Measurements from ENCODE around the gene CENATAC.
"Not testable (repeated sequence)": the region's sequence is repeated elsewhere in the genome, so short reads cannot be mapped to it uniquely, and the experiment has no call there.

- not testable (repeated sequence) for TF ChIP-seq CTCF (IDR thresholded peaks at IDR 0.05; ENCODE audit: insufficient read depth, low read length); POLR2AphosphoS5 (IDR thresholded peaks at IDR 0.05; ENCODE audit: low read depth); REST (IDR thresholded peaks at IDR 0.05; ENCODE audit: insufficient replicate concordance, low read depth); GABPA (IDR thresholded peaks at IDR 0.05; ENCODE audit: low read depth)
Observed at GRCh38 chr11:119059128-119059527, 61.2 kb downstream of the CENATAC start.
